Heart left ventricle (tissue), 13 donors: ENCODE results near the gene SLC22A2.

Source experiments
- POLR2A ChIP-seq, 2 donors: fragments of 450-650 bp; IDR thresholded peaks; one replicate each; pipeline ENCODE4 v1.6.1; 2017; ENCODE audit warnings: antibody characterized with exemption in 2 of 2, mild to moderate bottlenecking in 2 of 2, moderate library complexity in 2 of 2
- TF ChIP-seq, protein P1 (sequence below), 12 donors: fragments of 200-600 bp; sonication (generic) in 4 of 12; IDR thresholded peaks; one replicate each; pipeline versions ENCODE4 v1.5.0 to v1.8.0; 2018 to 2022; ENCODE audit warnings: antibody characterized with exemption in 12 of 12, mild to moderate bottlenecking in 5 of 12
- donor health status: ischemic (EF 13 %, LVEDD 7.1; RV severe dilation, severe dysfunction).
- donor health status: DM: no; HTN: yes; CAD: no.
- donor health status: DM: no; HTN: no; CAD: no.
- donor health status: ischemic (EF 25% LVEDD 6.9; RV normal size, moderate dysfunction).
- donor health status: ischemic (EF 25% LVEDD 5.7; RV mildly dilated, moderate dysfunction).
- donor health status: ischemic (EF 35%, LVEDD 5.7; RV mildly dilated, moderate dysfunction).
- donor health status: nonischemic (EF 11% LVEDD 7.7; RV severe dilation, severe dysfunction).
- donor health status: DM: yes; HTN: yes; CAD: no.
- donor health status: PGD.
- donor health status: ischemic (EF 29% LVEDD 5.4; RV normal size, mild dysfunction).
- donor health status: nonischemic (EF 23%, LVEDD 6.1; RV moderate dilation, normal function).

DNA sequence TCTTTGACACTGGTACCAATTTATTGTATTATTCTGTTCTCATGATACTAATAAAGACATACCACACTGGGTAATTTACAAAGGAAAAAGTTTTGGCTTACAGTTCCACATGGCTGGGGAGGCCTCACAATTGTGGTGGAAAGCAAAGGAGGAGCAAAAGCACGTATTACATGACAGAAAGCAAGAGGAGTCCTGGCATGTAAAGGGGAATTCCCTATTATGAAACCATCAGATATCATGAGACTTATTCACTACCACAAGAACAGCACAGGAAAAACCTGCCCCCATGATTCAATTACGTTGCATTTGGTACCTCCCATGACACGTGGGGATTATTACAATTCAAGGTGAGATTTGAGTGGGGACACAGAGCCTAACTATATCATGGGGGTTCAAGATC lies 43.4 kb downstream of the SLC22A2 start:
- TF ChIP-seq POLR2A (IDR thresholded peaks at IDR 0.05) = no peak
- TF ChIP-seq, protein P1, sequence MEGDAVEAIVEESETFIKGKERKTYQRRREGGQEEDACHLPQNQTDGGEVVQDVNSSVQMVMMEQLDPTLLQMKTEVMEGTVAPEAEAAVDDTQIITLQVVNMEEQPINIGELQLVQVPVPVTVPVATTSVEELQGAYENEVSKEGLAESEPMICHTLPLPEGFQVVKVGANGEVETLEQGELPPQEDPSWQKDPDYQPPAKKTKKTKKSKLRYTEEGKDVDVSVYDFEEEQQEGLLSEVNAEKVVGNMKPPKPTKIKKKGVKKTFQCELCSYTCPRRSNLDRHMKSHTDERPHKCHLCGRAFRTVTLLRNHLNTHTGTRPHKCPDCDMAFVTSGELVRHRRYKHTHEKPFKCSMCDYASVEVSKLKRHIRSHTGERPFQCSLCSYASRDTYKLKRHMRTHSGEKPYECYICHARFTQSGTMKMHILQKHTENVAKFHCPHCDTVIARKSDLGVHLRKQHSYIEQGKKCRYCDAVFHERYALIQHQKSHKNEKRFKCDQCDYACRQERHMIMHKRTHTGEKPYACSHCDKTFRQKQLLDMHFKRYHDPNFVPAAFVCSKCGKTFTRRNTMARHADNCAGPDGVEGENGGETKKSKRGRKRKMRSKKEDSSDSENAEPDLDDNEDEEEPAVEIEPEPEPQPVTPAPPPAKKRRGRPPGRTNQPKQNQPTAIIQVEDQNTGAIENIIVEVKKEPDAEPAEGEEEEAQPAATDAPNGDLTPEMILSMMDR (IDR thresholded peaks at IDR 0.05) = no peak
